ENCODE data around the gene PLAU. TPM values are rescaled to one million over a fixed set of nuclear protein-coding genes. Genes with fewer than 3 reads are reported as not detected.

Gene PLAU
- total and polyA plus RNA-seq, 9 of the 15 experiments (the other 6 are each of a cell fraction or from before 2014, with no cell fraction given): 2.1 to 16.9 (median 3.3) TPM

GRCh38 chr10:73863039-73863817 lies 47.7 kb upstream of the PLAU start:
- peak; percentile 26; the same call in 1 of the 2 replicates for TF ChIP-seq ZC3H4 (CRISPR knock-in tag; IDR thresholded peaks at IDR 0.05; ENCODE audit: borderline replicate concordance)
- no peak for TF ChIP-seq SREBF1 (IDR thresholded peaks at IDR 0.05; ENCODE audit: borderline replicate concordance, low read depth, low read length)
- TF ChIP-seq ELF1 (tag; IDR thresholded peaks at IDR 0.05): no peak
- no peak for TF ChIP-seq SRF (CRISPR knock-in tag; IDR thresholded peaks at IDR 0.05)
- 0 out of 2 replicates have a peak, but pooled peaks have one; percentile 33 for TF ChIP-seq ARID4B (CRISPR knock-in tag; IDR thresholded peaks at IDR 0.05)
- no peak for TF ChIP-seq POLR2A (conservative IDR thresholded peaks at IDR 0.05)
- ChIA-PET POLR2A (interaction anchor here (0.5 to 2.5 kb wide), 6 partner anchors 9 to 321 kb away, joined by 3 to 8 read pairs (median 4); partner anchors contain the start of genes CAMK2G and CHCHD1), CTCF (ENCODE audit: low intra/inter-chr PET ratio) (no interaction called here)
- no peak overlapping the region for H3K4me3 ChIP-seq
- H3K27ac ChIP-seq (ENCODE audit: extremely low read depth, low read depth, low read length): no peak overlapping the region
- BruUV-seq (replicated peaks): no TSS peak
- H3K9me3 ChIP-seq (replicated peaks; ENCODE audit: control insufficient read depth, insufficient read depth, low read depth, low read length): no peaks in the 10 kb centered on the region
- peaks cover 78% of the 10 kb centered on the region; the same call in 2 of the 3 replicates for H3K36me3 ChIP-seq (ENCODE audit: control insufficient read depth, insufficient read depth, low read length)
- in situ Hi-C loops (cut with MboI) (no loop called here), intact Hi-C loops (cut with micrococcal nuclease) (no loop called here)
- no peak overlapping the region for H3K4me2 ChIP-seq (ENCODE audit: insufficient read depth, low read length)
- H3K4me1 ChIP-seq (replicated peaks in 1 of 2; ENCODE audit: control insufficient read depth in 2 of 2, insufficient read depth in 2 of 2, low read length in 2 of 2): peaks cover 22 to 24% of the 10 kb centered on the region in 2 experiments
- FAIRE-seq (peak; percentile 15), DNase-seq (ENCODE audit: extremely low read depth in 1 of 4, low spot score in 3 of 4) (no peak), ATAC-seq (no peak)
- no peak overlapping the region for H2AFZ ChIP-seq (ENCODE audit: low read depth, low read length)
- H3K9me1 ChIP-seq (ENCODE audit: control insufficient read depth, insufficient read depth, low read length): peaks cover 3% of the 10 kb centered on the region
- H3K27me3 ChIP-seq (ENCODE audit: control insufficient read depth in 2 of 2, insufficient read depth in 2 of 2, low read length in 2 of 2): no peaks in the 10 kb centered on the region
- peaks cover 8% of the 10 kb centered on the region; the same call in 1 of the 2 replicates for H4K20me1 ChIP-seq (replicated peaks; ENCODE audit: control insufficient read depth, insufficient read depth, low read length)
- WGBS (ENCODE audit: insufficient coverage, low coverage, missing lambda C conversion rate): 70% methylated on average over 5 of the region's 5 CpGs
- H3K9ac ChIP-seq (ENCODE audit: insufficient read depth in 1 of 2, low read depth in 2 of 2, low read length in 2 of 2): 0 out of 4 replicates have a peak overlapping the region, but pooled peaks of 1 of the 2 experiments have one; percentile 0
- no peaks in the 10 kb centered on the region for H3K79me2 ChIP-seq (ENCODE audit: control insufficient read depth, insufficient read depth, low read length)

All from K562 (cell line).